HepG2 (cell line): ENCODE measurements around the gene PLPPR5. TPM values are rescaled to one million over a fixed set of nuclear protein-coding genes. Genes with fewer than 3 reads are reported as not detected.

Source experiments
- ATAC-seq: fragments of 200-7000 bp; cut with Tn5 transposase; 3 replicates; pipeline ENCODE4 v1.9.1; 2020; ENCODE audit warnings: mild to moderate bottlenecking, moderate library complexity
- BruUV-seq: library from RNA; stranded (reverse); fragments of 400-500 nt; replicated peaks from 2 replicates; lab custom pipeline; 2021; lab: Mats Ljungman, UMichigan
- CTCF ChIA-PET: fragments of 300-600 bp; formaldehyde crosslinking; extraction: SDS; loops from one replicate; lab custom pipeline; 2021; ENCODE audit warnings: low total read pairs, inconsistent platforms, low intra/inter-chr PET ratio; lab: Yijun Ruan, JAX
- POLR2A ChIA-PET: fragments of 350-600 bp; sonication (Branson Sonifier 250); formaldehyde crosslinking; loops from one replicate; lab custom pipeline; 2020; ENCODE audit warnings: antibody characterized with exemption, inconsistent platforms; lab: Yijun Ruan, JAX
- DNase-seq: peaks from one replicate; pipeline ENCODE4 v3.0.0-alpha.2; 2015; ENCODE audit warnings: low spot score
- FAIRE-seq: peaks from 3 replicates; lab custom pipeline; 2011; peaks lifted over from hg19 to GRCh38; lab: Jason Lieb, UNC
- H2AFZ ChIP-seq: one replicate; pipeline ENCODE4 v1.6.1; 2011; ENCODE audit warnings: low read length, inconsistent platforms
- H3K27ac ChIP-seq: fragments of 300-600 bp; 3 replicates; pipeline ENCODE4 v1.8.0; 2011; ENCODE audit warnings: mixed run types, mild to moderate bottlenecking, mixed read lengths, low read length, inconsistent platforms; ENCODE audit not compliant: insufficient read depth; ENCODE audit errors: extremely low read length
- H3K27me3 ChIP-seq, 2 experiments: fragments of 200-600 bp in 1 of 2; 2 replicates in 1 of 2; 3 replicates in 1 of 2; pipeline versions ENCODE4 v1.6.0 to v1.8.0; 2011; ENCODE audit warnings: low read length in 2 of 2, mild to moderate bottlenecking in 2 of 2, moderate library complexity in 2 of 2, inconsistent platforms in 1 of 2; ENCODE audit not compliant: insufficient read depth in 2 of 2, control insufficient read depth in 1 of 2
- H3K36me3 ChIP-seq, 2 experiments: fragments of 200-600 bp in 1 of 2; replicated peaks in 1 of 2; 2 replicates in 1 of 2; 3 replicates in 1 of 2; pipeline versions ENCODE4 v1.5.1 to v1.8.0; 2011; ENCODE audit warnings: low read length in 2 of 2, inconsistent platforms in 1 of 2; ENCODE audit not compliant: insufficient read depth in 2 of 2, control insufficient read depth in 1 of 2
- H3K4me1 ChIP-seq: 2 replicates; pipeline ENCODE4 v1.5.1; 2012; ENCODE audit warnings: low read length, inconsistent platforms; ENCODE audit not compliant: insufficient read depth
- H3K4me2 ChIP-seq: 2 replicates; pipeline ENCODE4 v1.6.0; 2011; ENCODE audit warnings: low read depth, low read length, inconsistent platforms
- H3K4me3 ChIP-seq, 3 experiments: fragments of 200-600 bp in 1 of 3; sonication (generic), shearing (Covaris generic) in 1 of 3; replicated peaks in 1 of 3; 2 replicates each; pipeline ENCODE4 v1.5.1; 2011 to 2016; ENCODE audit warnings: low read length in 3 of 3, inconsistent platforms in 2 of 3, low read depth in 2 of 3, mild to moderate bottlenecking in 2 of 3, control low read depth in 1 of 3, mixed read lengths in 1 of 3; ENCODE audit not compliant: insufficient read depth in 1 of 3
- H3K79me2 ChIP-seq: one replicate; pipeline ENCODE4 v1.6.1; 2011; ENCODE audit warnings: low read length, inconsistent platforms; ENCODE audit not compliant: insufficient read depth
- H3K9ac ChIP-seq: 2 replicates; pipeline ENCODE4 v1.6.0; 2011; ENCODE audit warnings: mild to moderate bottlenecking, low read depth, low read length, inconsistent platforms; ENCODE audit not compliant: insufficient read depth
- H3K9me3 ChIP-seq: 2 replicates; pipeline ENCODE4 v1.5.1; 2012; ENCODE audit warnings: mild to moderate bottlenecking, low read length
- H4K20me1 ChIP-seq: 2 replicates; pipeline ENCODE4 v1.6.0; 2011; ENCODE audit warnings: inconsistent platforms, mild to moderate bottlenecking, low read length, moderate library complexity; ENCODE audit not compliant: insufficient read depth
- BRCA1 ChIP-seq: sonication (generic); formaldehyde crosslinking; IDR thresholded peaks from 2 replicates; pipeline ENCODE4 v1.4.0; 2020; ENCODE audit warnings: missing genetic modification reagents
- FLYWCH1 ChIP-seq: sonication (generic); formaldehyde crosslinking; IDR thresholded peaks from 2 replicates; pipeline ENCODE4 v1.8.1; 2023; ENCODE audit warnings: mild to moderate bottlenecking, missing genetic modification reagents
- JDP2 ChIP-seq: sonication (generic); formaldehyde crosslinking; IDR thresholded peaks from 2 replicates; pipeline ENCODE4 v1.8.1; 2022; ENCODE audit warnings: missing genetic modification reagents, borderline replicate concordance
- NCOA1 ChIP-seq: sonication (generic); formaldehyde crosslinking; IDR thresholded peaks from 2 replicates; pipeline ENCODE4 v1.9.0; 2021; ENCODE audit warnings: missing genetic modification reagents
- RNF2 ChIP-seq: fragments of 450-650 bp; conservative IDR thresholded peaks from 2 replicates; pipeline ENCODE4 v1.6.1; 2016; ENCODE audit warnings: low read depth
- ZNF335 ChIP-seq: sonication (generic); formaldehyde crosslinking; IDR thresholded peaks from 2 replicates; pipeline ENCODE4 v1.4.0; 2020; ENCODE audit warnings: missing genetic modification reagents
- ZNF382 ChIP-seq: sonication (generic); formaldehyde crosslinking; IDR thresholded peaks from 2 replicates; pipeline ENCODE4 v1.5.0; 2020; ENCODE audit warnings: missing genetic modification reagents, mild to moderate bottlenecking, borderline replicate concordance
- ZNF557 ChIP-seq: sonication (generic); formaldehyde crosslinking; IDR thresholded peaks from 2 replicates; pipeline ENCODE4 v1.4.0; 2020; ENCODE audit warnings: missing genetic modification reagents
- WGBS: methylation state at CpG from one replicate; pipeline ENCODE4 v1.1.6; 2017; ENCODE audit warnings: low lambda C conversion rate; 5-methylcytosine and 5-hydroxymethylcytosine counted together
- in situ Hi-C: cut with HindIII; loops from 2 replicates; pipeline ENCODE4 v1.10.0; 2017; ENCODE audit warnings: low pct_unique_long_range_greater_than_20kb; ENCODE audit not compliant: extremely low pct_ligation_motif_present
- intact Hi-C: fragments of 100-400 bp; cut with micrococcal nuclease; formaldehyde crosslinking; loops from one replicate; pipeline ENCODE4 v1.10.0; 2022; ENCODE audit not compliant: unreplicated experiment
- polyA plus RNA-seq, 8 experiments: library from polyadenylated mRNA; depleted of rRNA in 3 of 8; stranded (reverse) in 7 of 8; unstranded in 1 of 8; fragments of >200 nt; fragmentation: Illumina TruSeq in 4 of 8; extraction: Trizol in 4 of 8; gene quantifications; 2 replicates each; pipeline versions ENCODE4 v1.2.1 to v1.2.3, GENCODE V29; 2011 to 2016; ENCODE audit warnings: low read depth in 4 of 8, missing spikeins in 1 of 8, mixed read lengths in 1 of 8; ENCODE audit not compliant: insufficient read depth in 1 of 8
- total RNA-seq, 5 experiments: library from RNA; depleted of rRNA; stranded (reverse); fragments of >200 nt; fragmentation: Illumina TruSeq; extraction: Trizol; gene quantifications; 2 replicates each; pipeline ENCODE4 v1.2.3, GENCODE V29; 2016; ENCODE audit warnings: low read depth in 1 of 5
- TF ChIP-seq, protein P1 (sequence below): sonication (generic); formaldehyde crosslinking; IDR thresholded peaks from 2 replicates; pipeline ENCODE4 v1.4.0; 2020; ENCODE audit warnings: missing genetic modification reagents

The PLPPR5 gene
- total and polyA plus RNA-seq, 2 of the 13 experiments (the other 11 are each of a cell fraction or from before 2014, with no cell fraction given): not detected

DNA sequence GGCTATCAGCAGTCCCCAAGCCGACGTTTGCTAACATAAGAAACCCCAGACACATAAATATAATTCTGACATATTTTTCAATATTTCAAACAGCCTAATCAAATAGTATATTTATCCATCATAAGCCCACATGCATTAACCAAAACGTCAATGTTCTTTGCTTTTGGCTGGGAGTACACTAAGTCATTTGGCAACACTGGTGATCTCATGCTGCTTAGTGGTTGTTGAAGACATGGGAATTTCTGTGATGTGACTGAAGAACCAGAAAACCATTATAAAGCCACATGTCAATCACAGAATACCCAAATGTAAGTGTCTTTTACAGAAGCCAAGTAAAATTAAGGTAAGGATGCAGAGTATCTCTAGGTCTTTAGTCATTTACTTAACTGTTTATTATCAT, 57.6 kb downstream of the PLPPR5 start (continued):
- TF ChIP-seq, protein P1, sequence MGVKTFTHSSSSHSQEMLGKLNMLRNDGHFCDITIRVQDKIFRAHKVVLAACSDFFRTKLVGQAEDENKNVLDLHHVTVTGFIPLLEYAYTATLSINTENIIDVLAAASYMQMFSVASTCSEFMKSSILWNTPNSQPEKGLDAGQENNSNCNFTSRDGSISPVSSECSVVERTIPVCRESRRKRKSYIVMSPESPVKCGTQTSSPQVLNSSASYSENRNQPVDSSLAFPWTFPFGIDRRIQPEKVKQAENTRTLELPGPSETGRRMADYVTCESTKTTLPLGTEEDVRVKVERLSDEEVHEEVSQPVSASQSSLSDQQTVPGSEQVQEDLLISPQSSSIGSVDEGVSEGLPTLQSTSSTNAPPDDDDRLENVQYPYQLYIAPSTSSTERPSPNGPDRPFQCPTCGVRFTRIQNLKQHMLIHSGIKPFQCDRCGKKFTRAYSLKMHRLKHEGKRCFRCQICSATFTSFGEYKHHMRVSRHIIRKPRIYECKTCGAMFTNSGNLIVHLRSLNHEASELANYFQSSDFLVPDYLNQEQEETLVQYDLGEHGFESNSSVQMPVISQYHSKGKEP (CRISPR knock-in tag): no peak
- no peak for TF ChIP-seq JDP2 (CRISPR knock-in tag)
- TF ChIP-seq ZNF335 (CRISPR knock-in tag): no peak
- TF ChIP-seq ZNF382 (CRISPR knock-in tag): no peak
- TF ChIP-seq FLYWCH1 (CRISPR knock-in tag): no peak

DNA sequence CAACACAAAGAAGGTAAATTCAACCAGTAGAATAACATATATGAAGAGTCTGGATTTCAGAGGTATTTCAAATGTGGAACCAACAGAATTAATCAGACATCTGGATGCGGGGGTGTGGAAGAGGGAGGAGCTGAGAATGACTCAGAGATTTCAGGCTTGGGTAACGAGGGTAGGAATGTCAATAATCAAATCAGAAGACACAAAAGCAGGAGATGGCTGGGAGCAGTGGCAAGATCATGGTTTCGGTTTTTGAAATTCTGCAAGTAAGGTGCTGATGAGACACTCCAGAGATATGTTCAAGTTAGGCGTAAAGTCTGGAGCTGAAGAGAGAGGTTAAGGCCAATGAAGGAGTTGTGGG, 64.0 kb downstream of the PLPPR5 start:
- WGBS: 13% methylated on average over 4 of the region's 4 CpGs
- CTCF ChIA-PET: no interaction called here
- in situ Hi-C loops: no loop called here
- H3K9ac ChIP-seq: no peak overlapping the region
- TF ChIP-seq ZNF557 (no peak), BRCA1 (CRISPR knock-in tag) (no peak), NCOA1 (CRISPR knock-in tag) (no peak), RNF2 (no peak)
- TF ChIP-seq, all 625 proteins: peak for 0
- intact Hi-C loops: no loop called here
- no peak for ATAC-seq
- POLR2A ChIA-PET: no interaction called here
- H3K9me3 ChIP-seq: no peaks in the 10 kb centered on the region
- no peaks in the 10 kb centered on the region for H3K36me3 ChIP-seq
- H4K20me1 ChIP-seq: no peaks in the 10 kb centered on the region
- H3K27me3 ChIP-seq: no peaks in the 10 kb centered on the region
- no peak overlapping the region for H3K4me2 ChIP-seq
- no peak for FAIRE-seq
- H3K4me1 ChIP-seq: no peaks in the 10 kb centered on the region
- H3K79me2 ChIP-seq: no peaks in the 10 kb centered on the region
- no peak overlapping the region for H3K4me3 ChIP-seq
- H3K27ac ChIP-seq: no peak overlapping the region
- no TSS peak for BruUV-seq
- no peak for DNase-seq
- H2AFZ ChIP-seq: no peak overlapping the region
